ENCODE data around the gene ALK.

The ALK gene

DNA sequence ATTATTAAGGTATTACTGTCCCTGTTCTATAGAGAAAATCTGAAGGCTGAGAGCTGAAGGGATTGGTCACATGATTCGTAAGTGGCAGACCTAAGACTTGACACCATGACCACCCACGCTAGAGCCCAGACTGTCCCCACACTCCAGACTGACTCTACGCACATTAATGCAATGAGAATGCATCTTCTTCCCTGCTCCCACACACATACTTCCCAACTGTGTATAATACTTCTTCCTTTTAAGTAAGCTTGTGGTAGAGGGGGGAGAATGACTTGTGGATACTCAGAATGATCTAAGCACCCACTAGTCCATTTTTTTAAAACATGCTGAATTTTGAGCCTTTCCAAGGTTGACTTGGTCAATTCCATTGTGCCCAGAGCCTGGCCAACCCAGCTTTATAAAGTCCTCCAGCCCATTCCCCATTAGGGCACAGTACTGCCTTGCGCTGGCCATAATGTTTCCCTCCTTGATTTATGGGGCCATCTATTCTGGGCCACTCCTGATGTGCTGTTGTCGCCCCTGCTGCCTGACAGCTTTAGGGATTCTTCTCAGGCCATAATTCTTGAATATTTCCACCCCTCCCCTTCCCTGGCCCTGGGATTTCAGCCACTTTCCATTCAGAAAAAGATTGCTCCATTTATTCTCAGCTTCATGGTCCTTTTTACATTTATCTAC is 28.7 kb downstream of the ALK start:
- TF ChIP-seq, protein P1, sequence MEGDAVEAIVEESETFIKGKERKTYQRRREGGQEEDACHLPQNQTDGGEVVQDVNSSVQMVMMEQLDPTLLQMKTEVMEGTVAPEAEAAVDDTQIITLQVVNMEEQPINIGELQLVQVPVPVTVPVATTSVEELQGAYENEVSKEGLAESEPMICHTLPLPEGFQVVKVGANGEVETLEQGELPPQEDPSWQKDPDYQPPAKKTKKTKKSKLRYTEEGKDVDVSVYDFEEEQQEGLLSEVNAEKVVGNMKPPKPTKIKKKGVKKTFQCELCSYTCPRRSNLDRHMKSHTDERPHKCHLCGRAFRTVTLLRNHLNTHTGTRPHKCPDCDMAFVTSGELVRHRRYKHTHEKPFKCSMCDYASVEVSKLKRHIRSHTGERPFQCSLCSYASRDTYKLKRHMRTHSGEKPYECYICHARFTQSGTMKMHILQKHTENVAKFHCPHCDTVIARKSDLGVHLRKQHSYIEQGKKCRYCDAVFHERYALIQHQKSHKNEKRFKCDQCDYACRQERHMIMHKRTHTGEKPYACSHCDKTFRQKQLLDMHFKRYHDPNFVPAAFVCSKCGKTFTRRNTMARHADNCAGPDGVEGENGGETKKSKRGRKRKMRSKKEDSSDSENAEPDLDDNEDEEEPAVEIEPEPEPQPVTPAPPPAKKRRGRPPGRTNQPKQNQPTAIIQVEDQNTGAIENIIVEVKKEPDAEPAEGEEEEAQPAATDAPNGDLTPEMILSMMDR (IDR thresholded peaks at IDR 0.05) = no peak
- TF ChIP-seq ZFX (IDR thresholded peaks at IDR 0.05; ENCODE audit: borderline replicate concordance) = no peak

DNA sequence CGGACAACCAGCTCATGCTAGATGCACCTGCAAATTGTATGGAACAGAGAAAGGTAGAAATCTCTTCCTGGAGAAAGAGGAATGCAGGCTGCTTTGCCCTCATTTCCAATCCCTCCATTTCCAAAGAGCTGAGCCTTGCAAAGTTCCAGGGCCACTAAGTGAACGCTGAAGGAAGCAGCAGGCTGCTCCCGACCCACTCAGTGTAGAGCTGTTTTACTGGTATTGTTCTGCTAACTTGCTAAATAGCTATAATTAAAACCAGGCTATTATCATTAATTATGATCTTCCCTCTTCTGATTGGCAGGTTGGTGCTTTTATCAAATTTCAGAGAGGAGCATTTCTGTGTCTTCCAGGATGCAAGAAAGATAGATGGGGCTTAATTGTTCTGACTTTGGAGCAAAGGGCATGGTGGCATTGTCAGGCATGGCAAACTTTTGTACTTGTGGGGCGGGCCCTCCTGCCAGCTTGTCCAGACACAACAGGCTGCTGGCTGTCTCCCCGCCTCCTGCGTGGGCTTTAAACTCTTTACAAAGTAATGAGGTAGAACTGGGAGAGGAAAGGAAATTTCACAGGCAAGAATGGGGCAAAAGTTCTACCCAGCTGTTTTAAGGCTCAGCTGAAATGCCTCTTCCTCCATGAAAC is 40.2 kb downstream of the ALK start:
- no peak for TF ChIP-seq ZFX (IDR thresholded peaks at IDR 0.05; ENCODE audit: borderline replicate concordance)
- TF ChIP-seq, protein P1 (IDR thresholded peaks at IDR 0.05) = no peak
- H3K27ac ChIP-seq = no peak overlapping the region

More for the DNA sequence above, 28.7 kb downstream of the ALK start:
- no peak overlapping the region for H3K27ac ChIP-seq

DNA sequence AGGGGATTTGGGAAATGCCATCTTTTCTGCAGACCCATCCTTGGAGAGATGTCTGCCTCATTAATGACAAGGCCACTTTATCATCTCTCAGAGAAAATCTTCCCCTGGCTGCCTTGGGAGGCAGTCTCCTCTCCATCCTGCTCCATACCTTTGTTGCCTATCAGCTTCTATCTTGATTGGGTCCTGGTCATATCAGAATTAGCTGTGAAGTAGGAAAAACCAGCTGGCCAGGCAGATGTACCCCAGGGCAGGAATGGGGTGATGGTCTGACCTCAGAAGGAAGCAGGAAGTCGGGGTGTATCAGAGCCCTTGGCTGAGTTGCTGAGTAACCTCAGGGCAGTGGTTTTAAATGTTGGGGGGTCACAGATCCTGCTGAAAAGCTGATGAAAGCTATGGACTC is 41.3 kb downstream of the ALK start:
- no peak for TF ChIP-seq ZFX (IDR thresholded peaks at IDR 0.05; ENCODE audit: borderline replicate concordance)
- TF ChIP-seq, protein P1 (IDR thresholded peaks at IDR 0.05) = no peak
- H3K27ac ChIP-seq = no peak overlapping the region

DNA sequence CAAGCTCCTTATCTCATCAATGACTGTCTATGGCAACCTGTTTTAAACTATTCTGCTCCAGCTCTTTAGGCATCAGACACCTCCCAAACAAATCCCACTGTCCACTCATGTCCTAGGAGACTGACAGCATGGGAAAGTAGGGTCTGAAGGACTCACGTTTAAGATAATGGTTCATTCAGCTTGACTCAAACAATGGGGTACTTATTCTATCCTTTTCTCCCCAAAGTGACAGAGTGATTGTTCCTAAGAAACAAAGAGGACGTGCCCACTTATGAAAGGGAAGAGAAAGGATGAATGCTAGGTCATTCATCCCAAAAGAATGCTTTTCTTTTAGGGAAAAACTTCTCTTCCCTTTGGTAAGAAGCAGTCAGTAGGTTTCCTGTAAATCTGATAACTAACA is 41.9 kb downstream of the ALK start:
- TF ChIP-seq, protein P1 (IDR thresholded peaks at IDR 0.05) = no peak
- no peak for TF ChIP-seq ZFX (IDR thresholded peaks at IDR 0.05; ENCODE audit: borderline replicate concordance)
- H3K27ac ChIP-seq = no peak overlapping the region

DNA sequence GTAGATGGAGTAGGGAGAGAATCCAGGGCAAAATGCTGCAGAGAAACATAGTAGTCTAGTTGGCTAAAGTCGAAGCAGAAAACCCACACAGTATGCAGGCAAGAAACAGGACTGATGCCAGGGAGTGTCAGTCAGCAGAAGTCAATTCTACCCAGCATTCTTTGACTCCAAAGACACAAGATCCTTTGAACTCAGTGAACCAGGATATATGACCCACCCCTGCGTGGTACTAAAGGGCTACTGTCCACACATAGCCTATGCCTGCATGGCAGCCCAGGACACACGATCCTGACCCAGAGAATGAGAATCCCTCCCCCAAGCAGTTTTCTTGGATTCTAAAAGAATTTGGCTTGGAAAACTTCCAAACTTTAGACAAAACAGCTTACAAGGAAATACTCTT is 42.5 kb downstream of the ALK start:
- no peak overlapping the region for H3K27ac ChIP-seq
- TF ChIP-seq ZFX (IDR thresholded peaks at IDR 0.05; ENCODE audit: borderline replicate concordance) = no peak
- TF ChIP-seq, protein P1 (IDR thresholded peaks at IDR 0.05) = no peak

DNA sequence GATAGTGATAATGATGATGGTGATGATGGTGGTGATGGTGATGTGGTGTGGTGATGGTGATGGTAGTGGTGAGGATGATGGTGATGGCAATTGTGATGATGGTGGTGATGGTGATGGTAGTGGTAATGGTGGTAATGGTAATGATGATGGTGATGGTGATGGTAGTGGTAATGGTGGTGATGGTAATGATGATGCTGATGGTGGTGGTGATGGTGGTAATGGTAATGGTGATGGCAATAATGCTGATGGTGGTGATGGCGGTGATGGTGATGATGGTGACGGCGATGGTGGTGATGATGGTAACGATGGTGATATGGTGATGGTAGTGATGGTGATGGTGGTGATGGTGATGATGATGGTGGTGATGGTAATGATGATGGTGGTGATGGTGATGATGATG is 45.0 kb downstream of the ALK start:
- TF ChIP-seq, protein P1 (IDR thresholded peaks at IDR 0.05) = no peak
- no peak for TF ChIP-seq ZFX (IDR thresholded peaks at IDR 0.05; ENCODE audit: borderline replicate concordance)
- no peak overlapping the region for H3K27ac ChIP-seq

DNA sequence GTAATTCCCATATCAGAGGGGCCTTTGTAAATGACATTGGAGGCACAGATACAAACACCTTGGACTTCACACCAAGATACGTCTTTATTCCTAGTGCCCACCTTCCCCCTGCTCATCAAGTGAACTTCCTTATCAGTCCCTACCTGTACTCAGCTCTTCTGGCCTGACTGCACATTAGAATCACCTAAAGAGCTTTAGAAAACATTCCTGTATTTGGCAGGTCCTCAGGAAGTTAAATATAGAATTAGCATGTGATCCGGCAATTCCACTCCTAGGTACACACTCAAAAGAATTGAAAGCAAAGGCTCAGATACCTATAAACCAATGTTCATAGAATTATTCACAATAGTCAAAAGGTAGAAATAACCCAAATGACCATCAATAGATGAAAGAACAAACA is 46.6 kb downstream of the ALK start:
- TF ChIP-seq, protein P1 (IDR thresholded peaks at IDR 0.05) = no peak
- TF ChIP-seq ZFX (IDR thresholded peaks at IDR 0.05; ENCODE audit: borderline replicate concordance) = no peak
- no peak overlapping the region for H3K27ac ChIP-seq

Measured in 22Rv1 (cell line).